ENCODE data around the gene FASTKD2. TPM values are rescaled to one million over a fixed set of nuclear protein-coding genes. Genes with fewer than 3 reads are reported as not detected.

FASTKD2 gene
- total RNA-seq, 3 donors from 2014 or later = 19.3 to 23.3 (median 21.7) TPM

GRCh38 chr2:206727287-206727686, 38.1 kb upstream of the FASTKD2 start:
- no peak for TF ChIP-seq CTCF (IDR thresholded peaks at IDR 0.05)
- no peak overlapping the region for H3K4me3 ChIP-seq
- no peaks in the 10 kb centered on the region for H3K4me1 ChIP-seq (ENCODE audit: low read depth)
- no peaks in the 10 kb centered on the region for H3K9me3 ChIP-seq
- intact Hi-C loops (cut with DNase I, micrococcal nuclease) = no loop called here
- no peak for DNase-seq
- no peaks in the 10 kb centered on the region for H3K36me3 ChIP-seq (ENCODE audit: low read depth)
- no peak for ATAC-seq

- DNase-seq (no peak), ATAC-seq (no peak)
- intact Hi-C loops (cut with DNase I, micrococcal nuclease) = no loop called here
- H3K4me3 ChIP-seq = no peak overlapping the region
- no peak for TF ChIP-seq CTCF (IDR thresholded peaks at IDR 0.05)
- no peaks in the 10 kb centered on the region for H3K4me1 ChIP-seq (ENCODE audit: low read depth)
- no peaks in the 10 kb centered on the region for H3K9me3 ChIP-seq
- no peaks in the 10 kb centered on the region for H3K36me3 ChIP-seq (ENCODE audit: low read depth)
These were observed 36.9 kb upstream of the FASTKD2 start for GRCh38 chr2:206728277-206729199.

- H3K4me1 ChIP-seq (ENCODE audit: low read depth) = no peaks in the 10 kb centered on the region
- TF ChIP-seq CTCF (IDR thresholded peaks at IDR 0.05) = no peak
- intact Hi-C loops (cut with DNase I, micrococcal nuclease) = no loop called here
- no peak overlapping the region for H3K4me3 ChIP-seq
- DNase-seq = no peak
- H3K9me3 ChIP-seq = no peaks in the 10 kb centered on the region
- H3K36me3 ChIP-seq (ENCODE audit: low read depth) = no peaks in the 10 kb centered on the region
- ATAC-seq = no peak
These were observed 32.1 kb upstream of the FASTKD2 start for GRCh38 chr2:206733341-206733740.

- no peak for DNase-seq
- H3K4me3 ChIP-seq = no peak overlapping the region
- no peaks in the 10 kb centered on the region for H3K9me3 ChIP-seq
- TF ChIP-seq CTCF (IDR thresholded peaks at IDR 0.05) = no peak
- H3K36me3 ChIP-seq (ENCODE audit: low read depth) = no peaks in the 10 kb centered on the region
- H3K4me1 ChIP-seq (ENCODE audit: low read depth) = no peaks in the 10 kb centered on the region
- no peak for ATAC-seq
- intact Hi-C loops (cut with DNase I, micrococcal nuclease) = no loop called here
These were observed 28.5 kb upstream of the FASTKD2 start for GRCh38 chr2:206736935-206737334.

GRCh38 chr2:206739271-206739670, 26.1 kb upstream of the FASTKD2 start:
- intact Hi-C loops (cut with DNase I, micrococcal nuclease) = no loop called here
- Histone ChIP-seq H3K36me3 (ENCODE audit: low read depth) (no peaks in the 10 kb centered on the region), H3K4me1 (ENCODE audit: low read depth) (no peaks in the 10 kb centered on the region), H3K9me3 (no peaks in the 10 kb centered on the region), H3K4me3 (no peak overlapping the region)
- DNase-seq (no peak), ATAC-seq (no peak)
- TF ChIP-seq CTCF (IDR thresholded peaks at IDR 0.05) = no peak
